H9 (cell line): ENCODE measurements around the gene FTO. TPM values are rescaled to one million over a fixed set of nuclear protein-coding genes. Genes with fewer than 3 reads are reported as not detected.

Experiments
- DNase-seq: peaks from one replicate; pipeline ENCODE4 v3.0.0-alpha.2; 2017
- H2AFZ ChIP-seq: one replicate; pipeline ENCODE4 v1.6.1; 2013; ENCODE audit warnings: mild to moderate bottlenecking, low read length, control low read depth, moderate library complexity
- H2AK5ac ChIP-seq: 2 replicates; pipeline ENCODE4 v1.6.1; 2013; ENCODE audit warnings: low read length, control low read depth, mixed read lengths; ENCODE audit not compliant: insufficient read length
- H2BK120ac ChIP-seq: one replicate; pipeline ENCODE4 v1.6.1; 2013; ENCODE audit warnings: low read depth, mild to moderate bottlenecking, low read length, control low read depth, inconsistent platforms; ENCODE audit not compliant: poor library complexity, severe bottlenecking
- H2BK12ac ChIP-seq: 2 replicates; pipeline ENCODE4 v1.6.1; 2013; ENCODE audit warnings: low read length, control low read depth, mixed read lengths, low read depth; ENCODE audit not compliant: insufficient read length
- H2BK15ac ChIP-seq: 2 replicates; pipeline ENCODE4 v1.6.1; 2013; ENCODE audit warnings: low read depth, low read length, control low read depth
- H2BK20ac ChIP-seq: one replicate; pipeline ENCODE4 v1.6.1; 2013; ENCODE audit warnings: low read depth, mild to moderate bottlenecking, low read length, control low read depth, inconsistent platforms; ENCODE audit not compliant: poor library complexity, severe bottlenecking
- H2BK5ac ChIP-seq: 2 replicates; pipeline ENCODE4 v1.6.1; 2013; ENCODE audit warnings: low read length, control low read depth, mixed read lengths; ENCODE audit not compliant: insufficient read length
- H3K14ac ChIP-seq: 2 replicates; pipeline ENCODE4 v1.6.1; 2013; ENCODE audit warnings: low read length, control low read depth; ENCODE audit not compliant: insufficient read depth
- H3K18ac ChIP-seq: 2 replicates; pipeline ENCODE4 v1.6.1; 2013; ENCODE audit warnings: low read depth, mild to moderate bottlenecking, mixed read lengths, low read length, control low read depth; ENCODE audit not compliant: insufficient read length
- H3K23ac ChIP-seq: 2 replicates; pipeline ENCODE4 v1.6.1; 2013; ENCODE audit warnings: low read length, control low read depth, mixed read lengths, low read depth; ENCODE audit not compliant: insufficient read length
- H3K23me2 ChIP-seq: 2 replicates; pipeline ENCODE4 v1.6.1; 2013; ENCODE audit warnings: low read depth, mild to moderate bottlenecking, mixed read lengths, low read length, control low read depth; ENCODE audit not compliant: insufficient read length, poor library complexity, severe bottlenecking
- H3K27ac ChIP-seq: 2 replicates; pipeline ENCODE4 v1.5.1; 2013; ENCODE audit warnings: low read length, control low read depth, mixed read lengths, low read depth; ENCODE audit not compliant: insufficient read length
- H3K27me3 ChIP-seq: 2 replicates; pipeline ENCODE4 v1.6.1; 2013; ENCODE audit warnings: low read length, control low read depth, inconsistent platforms; ENCODE audit not compliant: insufficient read depth
- H3K4ac ChIP-seq: 2 replicates; pipeline ENCODE4 v1.6.1; 2013; ENCODE audit warnings: low read depth, mild to moderate bottlenecking, control low read depth, inconsistent platforms, low read length, moderate library complexity
- H3K4me1 ChIP-seq: 2 replicates; pipeline ENCODE4 v1.6.1; 2013; ENCODE audit warnings: low read length, control low read depth, inconsistent platforms; ENCODE audit not compliant: insufficient read depth
- H3K4me2 ChIP-seq: 2 replicates; pipeline ENCODE4 v1.6.1; 2013; ENCODE audit warnings: low read length, control low read depth, mixed read lengths; ENCODE audit not compliant: insufficient read length, insufficient read depth
- H3K56ac ChIP-seq: 2 replicates; pipeline ENCODE4 v1.6.1; 2013; ENCODE audit warnings: low read depth, mild to moderate bottlenecking, mixed read lengths, low read length, control low read depth; ENCODE audit not compliant: insufficient read length
- H3K79me1 ChIP-seq: 2 replicates; pipeline ENCODE4 v1.6.1; 2013; ENCODE audit warnings: low read depth, mild to moderate bottlenecking, moderate library complexity, low read length, control low read depth, inconsistent platforms; ENCODE audit not compliant: insufficient read depth, poor library complexity, severe bottlenecking
- H3K79me2 ChIP-seq: 2 replicates; pipeline ENCODE4 v1.6.1; 2013; ENCODE audit warnings: low read length, control low read depth, inconsistent platforms; ENCODE audit not compliant: insufficient read depth
- H3K9ac ChIP-seq: 2 replicates; pipeline ENCODE4 v1.6.1; 2013; ENCODE audit warnings: low read length, control low read depth, mixed read lengths; ENCODE audit not compliant: insufficient read length; ENCODE audit errors: extremely low read depth
- H3K9me3 ChIP-seq: one replicate; pipeline ENCODE4 v1.6.1; 2013; ENCODE audit warnings: low read depth, low read length, inconsistent platforms; ENCODE audit not compliant: control insufficient read depth
- H3T11ph ChIP-seq: one replicate; pipeline ENCODE4 v1.6.1; 2013; ENCODE audit warnings: mild to moderate bottlenecking, low read length, control low read depth, inconsistent platforms
- H4K20me1 ChIP-seq: one replicate; pipeline ENCODE4 v1.6.1; 2013; ENCODE audit not compliant: control insufficient read depth, insufficient read length, insufficient read depth
- H4K5ac ChIP-seq: 2 replicates; pipeline ENCODE4 v1.6.1; 2013; ENCODE audit warnings: low read depth, mild to moderate bottlenecking, mixed read lengths, low read length, control low read depth; ENCODE audit not compliant: insufficient read length
- H4K8ac ChIP-seq: replicated peaks from 2 replicates; pipeline ENCODE4 v1.6.1; 2013; ENCODE audit warnings: low read length, control low read depth, mixed read lengths, low read depth; ENCODE audit not compliant: insufficient read length
- H4K91ac ChIP-seq: 2 replicates; pipeline ENCODE4 v1.6.1; 2013; ENCODE audit warnings: low read depth, mild to moderate bottlenecking, moderate library complexity, mixed read lengths, low read length, control low read depth; ENCODE audit not compliant: insufficient read length
- H3K27ac Mint-ChIP-seq, 3 experiments: 2 replicates in 2 of 3; 3 replicates in 1 of 3; pipeline ENCODE4 v1.8.0; 2020 to 2021; ENCODE audit warnings: mixed read lengths in 3 of 3, mild to moderate bottlenecking in 1 of 3, moderate library complexity in 1 of 3
- H3K27me3 Mint-ChIP-seq: 2 replicates; pipeline ENCODE4 v1.8.0; 2021; ENCODE audit warnings: low read depth, mild to moderate bottlenecking, moderate library complexity, mixed read lengths
- H3K36me3 Mint-ChIP-seq, 3 experiments: 2 replicates in 2 of 3; 3 replicates in 1 of 3; pipeline ENCODE4 v1.8.0; 2020 to 2021; ENCODE audit warnings: low read depth in 3 of 3, mixed read lengths in 3 of 3; ENCODE audit not compliant: insufficient read depth in 1 of 3
- H3K4me1 Mint-ChIP-seq, 2 experiments: 2 replicates each; pipeline ENCODE4 v1.8.0; 2020; ENCODE audit warnings: mixed read lengths in 2 of 2
- H3K4me3 Mint-ChIP-seq, 2 experiments: 2 replicates in 1 of 2; 3 replicates in 1 of 2; pipeline ENCODE4 v1.8.0; 2020 to 2021; ENCODE audit warnings: mild to moderate bottlenecking in 2 of 2, mixed read lengths in 2 of 2, moderate library complexity in 1 of 2
- H3K9me3 Mint-ChIP-seq, 2 experiments: 2 replicates in 1 of 2; 3 replicates in 1 of 2; pipeline ENCODE4 v1.8.0; 2020; ENCODE audit warnings: mild to moderate bottlenecking in 2 of 2, mixed read lengths in 2 of 2, moderate library complexity in 1 of 2
- WGBS: extraction: QIAGEN DNeasy Blood & Tissue Kit; methylation state at CpG from one replicate; pipeline ENCODE4 v1.1.7; 2013; ENCODE audit warnings: missing lambda C conversion rate, low lambda C conversion rate, mixed read lengths; ENCODE audit not compliant: insufficient read length; ENCODE audit errors: extremely low coverage; 5-methylcytosine and 5-hydroxymethylcytosine counted together
- total RNA-seq: library from RNA; stranded (reverse); gene quantifications from 2 replicates; pipeline ENCODE4 v1.2.1, GENCODE V29; 2021
- TF ChIP-seq, protein P1 (sequence below): fragments of 200-600 bp; sonication (generic); conservative IDR thresholded peaks from 3 replicates; pipeline ENCODE4 v1.8.0; 2021; ENCODE audit warnings: antibody characterized with exemption, mild to moderate bottlenecking

Gene FTO
- total RNA-seq, 1 experiment from 2014 or later = 67.9 TPM

DNA sequence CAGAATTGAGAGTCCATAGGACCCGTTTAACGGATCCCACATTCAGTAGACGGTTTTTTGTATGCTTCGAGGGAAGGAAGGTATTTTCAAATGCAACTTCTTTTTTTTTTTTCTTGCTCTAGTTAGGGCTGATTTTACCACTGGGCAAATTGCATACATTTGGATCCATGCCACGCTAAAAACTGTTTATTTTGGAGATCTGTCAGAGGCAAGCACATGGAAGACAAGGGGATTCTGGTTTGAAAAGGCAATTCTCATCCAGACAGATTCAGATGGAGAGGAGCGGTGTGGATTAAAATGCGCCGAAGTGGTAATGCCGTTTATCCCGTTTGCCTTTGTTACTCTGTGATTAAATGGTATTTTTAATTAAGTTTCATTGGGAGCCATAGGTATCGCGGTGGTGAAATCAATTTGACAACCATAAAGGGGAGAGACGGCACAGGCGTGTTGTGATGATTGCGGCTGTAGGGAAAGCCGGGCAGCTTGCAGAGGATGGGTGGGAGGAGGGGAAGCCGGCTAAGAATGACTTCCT, 412.2 kb downstream of the FTO start:
- no peaks in the 10 kb centered on the region; the same call in 1 of the 2 replicates for H3K27me3 Mint-ChIP-seq
- Histone ChIP-seq H2BK15ac (no peak overlapping the region), H3K56ac (no peak overlapping the region), H3K9me3 (no peaks in the 10 kb centered on the region), H3K79me1 (no peaks in the 10 kb centered on the region), H2AFZ (no peak overlapping the region), H4K91ac (no peak overlapping the region), H3K27me3 (no peaks in the 10 kb centered on the region), H3K14ac (no peak overlapping the region), H3K4me1 (peaks cover 3% of the 10 kb centered on the region; the same call in 1 of the 2 replicates), H2BK5ac (no peak overlapping the region), H2BK20ac (no peak overlapping the region), H3K9ac (no peak overlapping the region), H3K23ac (no peak overlapping the region), H3K4me2 (no peak overlapping the region), H4K5ac (no peak overlapping the region), H3K27ac (no peak overlapping the region), H3K4ac (no peak overlapping the region), H3K79me2 (no peaks in the 10 kb centered on the region), H2AK5ac (no peak overlapping the region), H2BK120ac (no peak overlapping the region), H3T11ph (no peak overlapping the region), H4K20me1 (no peaks in the 10 kb centered on the region), H3K18ac (no peak overlapping the region), H2BK12ac (no peak overlapping the region), H3K23me2 (no peaks in the 10 kb centered on the region), H4K8ac (no peak overlapping the region)
- H3K9me3 Mint-ChIP-seq = no peaks in the 10 kb centered on the region
- DNase-seq = no peak
- no CpG with 5 or more reads among the region's 17 CpGs for WGBS
- peaks cover 19 to 26% of the 10 kb centered on the region in 2 experiments for H3K4me1 Mint-ChIP-seq
- TF ChIP-seq, protein P1, sequence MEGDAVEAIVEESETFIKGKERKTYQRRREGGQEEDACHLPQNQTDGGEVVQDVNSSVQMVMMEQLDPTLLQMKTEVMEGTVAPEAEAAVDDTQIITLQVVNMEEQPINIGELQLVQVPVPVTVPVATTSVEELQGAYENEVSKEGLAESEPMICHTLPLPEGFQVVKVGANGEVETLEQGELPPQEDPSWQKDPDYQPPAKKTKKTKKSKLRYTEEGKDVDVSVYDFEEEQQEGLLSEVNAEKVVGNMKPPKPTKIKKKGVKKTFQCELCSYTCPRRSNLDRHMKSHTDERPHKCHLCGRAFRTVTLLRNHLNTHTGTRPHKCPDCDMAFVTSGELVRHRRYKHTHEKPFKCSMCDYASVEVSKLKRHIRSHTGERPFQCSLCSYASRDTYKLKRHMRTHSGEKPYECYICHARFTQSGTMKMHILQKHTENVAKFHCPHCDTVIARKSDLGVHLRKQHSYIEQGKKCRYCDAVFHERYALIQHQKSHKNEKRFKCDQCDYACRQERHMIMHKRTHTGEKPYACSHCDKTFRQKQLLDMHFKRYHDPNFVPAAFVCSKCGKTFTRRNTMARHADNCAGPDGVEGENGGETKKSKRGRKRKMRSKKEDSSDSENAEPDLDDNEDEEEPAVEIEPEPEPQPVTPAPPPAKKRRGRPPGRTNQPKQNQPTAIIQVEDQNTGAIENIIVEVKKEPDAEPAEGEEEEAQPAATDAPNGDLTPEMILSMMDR = no peak
- no peak overlapping the region for H3K4me3 Mint-ChIP-seq
- no peak overlapping the region for H3K27ac Mint-ChIP-seq
- peaks cover 2 to 6% (median 5%) of the 10 kb centered on the region in 3 experiments; a peak in 5 of 7 replicates for H3K36me3 Mint-ChIP-seq
